Measurements from ENCODE around the gene ITGAE.

DNA sequence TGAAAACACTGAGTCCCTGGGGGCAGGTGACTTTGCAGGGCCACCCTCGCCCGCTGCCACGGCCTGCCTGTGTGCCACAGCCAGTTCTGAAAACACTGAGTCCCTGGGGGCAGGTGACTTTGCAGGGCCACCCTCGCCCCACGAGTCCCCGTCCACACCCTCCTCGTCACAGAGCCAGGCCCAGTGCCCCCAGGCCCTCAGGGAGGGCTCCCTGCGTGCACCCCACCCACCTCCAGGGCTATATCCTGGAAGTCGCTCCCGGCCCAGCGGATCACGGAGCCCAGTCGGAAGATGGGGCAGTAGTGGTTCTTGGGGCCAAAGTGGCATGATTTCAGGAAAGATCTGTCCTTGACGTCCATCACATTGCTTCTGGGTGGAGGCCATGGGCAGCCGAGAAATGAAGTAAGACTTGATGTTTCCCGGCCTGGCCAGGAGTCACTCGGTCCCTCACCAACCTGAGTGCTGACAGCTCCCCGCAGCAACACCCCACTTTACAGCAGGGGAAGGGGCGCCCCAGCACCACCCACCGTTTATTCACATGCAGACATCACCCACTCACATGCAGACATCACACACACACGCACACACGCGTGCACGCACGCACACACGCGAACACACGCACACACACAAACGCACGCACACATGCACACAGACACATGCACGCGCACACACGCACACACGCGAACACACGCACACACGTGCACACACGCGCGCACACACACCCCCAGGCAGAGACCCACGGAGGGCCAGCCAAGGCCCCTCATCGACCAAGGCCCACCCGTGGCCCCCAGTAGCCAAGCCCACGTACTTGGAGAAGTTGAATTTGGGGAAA, 111.5 kb downstream of the ITGAE start:
- no peak for TF ChIP-seq POLR2A (IDR thresholded peaks at IDR 0.05; ENCODE audit: low read depth, low read length)
- no peak for TF ChIP-seq SPI1 (IDR thresholded peaks at IDR 0.05; ENCODE audit: low read depth, low read length)
- TF ChIP-seq POLR2AphosphoS5 (IDR thresholded peaks at IDR 0.05; ENCODE audit: low read depth, low read length) = no peak
